ENCODE results near the gene HOXD13. TPM values are rescaled to one million over a fixed set of nuclear protein-coding genes. Genes with fewer than 3 reads are reported as not detected.

The HOXD13 gene
- total RNA-seq, 1 donor from 2014 or later = under 0.01 TPM

DNA sequence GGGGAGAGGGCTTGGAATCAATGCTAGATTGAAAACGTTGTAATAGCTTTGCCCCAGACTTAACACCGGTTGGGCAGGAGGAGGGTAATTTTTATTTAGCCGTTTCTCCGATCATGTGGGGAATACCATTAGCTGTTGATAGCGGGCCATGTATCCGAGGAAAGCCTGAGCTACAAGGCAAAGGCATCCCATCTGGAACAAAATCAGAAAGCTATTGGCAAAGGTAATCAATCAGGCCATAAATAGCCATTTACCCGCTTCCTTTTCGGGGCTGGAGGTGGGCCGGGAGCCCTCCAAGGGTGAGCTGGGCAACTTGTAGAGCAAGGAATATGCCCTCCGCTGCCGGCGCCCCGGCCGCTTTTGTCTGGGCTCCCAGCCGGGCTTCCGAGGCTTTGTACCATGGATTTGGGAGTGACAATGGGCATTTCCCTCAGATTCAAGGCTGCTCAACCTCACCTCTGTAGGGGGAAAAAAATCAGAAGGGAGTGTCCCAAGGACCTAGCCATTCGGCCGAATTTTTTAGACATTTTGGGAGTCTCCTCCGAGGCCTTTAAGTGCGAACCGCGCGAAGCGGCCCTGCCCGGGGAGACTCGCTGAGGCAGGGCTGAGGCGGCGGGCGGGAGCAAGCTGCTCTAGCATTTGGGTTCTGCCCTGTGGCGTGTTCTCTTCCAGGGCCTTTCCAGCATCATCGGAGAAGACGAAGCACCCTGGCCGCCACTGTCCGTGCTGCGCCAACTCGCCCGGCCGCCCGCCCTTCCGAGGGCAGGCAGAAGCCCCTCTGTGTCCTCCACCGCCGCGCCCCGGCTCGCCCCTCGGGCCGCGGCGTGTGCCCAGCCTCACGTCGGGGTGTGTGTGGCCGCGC is 28.9 kb downstream of the HOXD13 start:
- DNase-seq = peak; percentile 61

DNA sequence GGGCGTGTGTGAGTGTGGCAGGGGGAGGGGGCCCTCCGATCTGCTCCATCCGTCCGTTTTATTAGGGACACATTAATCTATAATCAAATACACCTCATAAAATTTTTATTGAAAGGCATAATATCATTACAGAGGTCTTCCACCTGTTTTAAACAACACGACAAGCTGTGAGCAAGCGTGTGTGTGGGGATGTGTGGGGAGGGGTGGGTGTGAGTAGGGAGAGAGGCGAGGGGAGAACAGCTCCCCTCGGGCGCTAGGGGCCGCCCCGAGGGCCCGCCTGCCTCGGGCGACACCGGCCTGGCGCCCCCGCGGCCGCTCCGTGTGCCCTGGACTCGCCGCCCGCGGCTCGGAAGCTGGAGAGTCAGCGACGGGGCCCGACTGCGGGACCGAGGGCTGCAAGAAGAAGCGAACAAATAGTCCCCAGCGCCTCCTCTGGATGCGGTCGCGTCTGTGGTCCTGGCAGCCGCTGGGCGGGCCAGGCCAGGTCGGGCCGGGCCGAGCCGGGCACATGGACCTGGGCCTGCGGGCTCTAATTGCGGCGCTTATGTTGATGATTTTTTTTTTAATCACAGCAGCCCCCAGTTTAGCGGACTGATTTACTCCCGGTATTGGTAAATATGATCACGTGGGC is 29.6 kb downstream of the HOXD13 start:
- DNase-seq = no peak

GRCh38 chr2:176122683-176123410 is 30.3 kb downstream of the HOXD13 start, which contains the start of gene HOXD9:
Gene HOXD9, plus strand, starts transcription at chr2:176122719. Its CDS starts 50 bp downstream, at chr2:176122769.
- DNase-seq = peak; percentile 93

- peak; percentile 64 for DNase-seq
Observed at GRCh38 chr2:176123411-176124109, 31.0 kb downstream of the HOXD13 start.

GRCh38 chr2:176124110-176124946 is 31.8 kb downstream of the HOXD13 start:
- DNase-seq = no peak

- peak; percentile 43 for DNase-seq
Observed at GRCh38 chr2:176124947-176125771, 32.6 kb downstream of the HOXD13 start.

GRCh38 chr2:176125772-176126054 is 33.2 kb downstream of the HOXD13 start:
- peak; percentile 60 for DNase-seq

GRCh38 chr2:176126929-176127773 is 34.6 kb downstream of the HOXD13 start:
- DNase-seq = peak; percentile 91

DNA sequence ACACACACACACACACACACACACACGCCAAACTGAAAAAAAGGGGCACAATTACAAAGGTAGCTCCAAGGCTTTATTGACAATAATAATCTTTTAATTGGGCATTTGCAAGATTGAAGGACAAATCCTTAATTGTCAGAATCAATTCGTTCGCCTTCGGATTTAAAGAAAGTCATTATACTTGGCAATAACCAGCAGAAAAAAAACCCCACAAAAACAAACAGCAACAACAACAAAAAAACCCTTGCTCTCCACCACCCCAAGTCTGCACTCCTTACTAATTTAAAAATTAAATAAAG is 35.2 kb downstream of the HOXD13 start:
- DNase-seq = no peak

- DNase-seq = peak; percentile 60
Observed at GRCh38 chr2:176128172-176128981, 35.9 kb downstream of the HOXD13 start.

GRCh38 chr2:176128982-176129796 is 36.7 kb downstream of the HOXD13 start, which contains the start of gene HOXD8:
Gene HOXD8, plus strand, starts transcription at chr2:176129705. Its CDS starts 662 bp downstream, at chr2:176130367.
- DNase-seq = peak; percentile 96

GRCh38 chr2:176129813-176130146 is 37.3 kb downstream of the HOXD13 start:
- no peak for DNase-seq

DNA sequence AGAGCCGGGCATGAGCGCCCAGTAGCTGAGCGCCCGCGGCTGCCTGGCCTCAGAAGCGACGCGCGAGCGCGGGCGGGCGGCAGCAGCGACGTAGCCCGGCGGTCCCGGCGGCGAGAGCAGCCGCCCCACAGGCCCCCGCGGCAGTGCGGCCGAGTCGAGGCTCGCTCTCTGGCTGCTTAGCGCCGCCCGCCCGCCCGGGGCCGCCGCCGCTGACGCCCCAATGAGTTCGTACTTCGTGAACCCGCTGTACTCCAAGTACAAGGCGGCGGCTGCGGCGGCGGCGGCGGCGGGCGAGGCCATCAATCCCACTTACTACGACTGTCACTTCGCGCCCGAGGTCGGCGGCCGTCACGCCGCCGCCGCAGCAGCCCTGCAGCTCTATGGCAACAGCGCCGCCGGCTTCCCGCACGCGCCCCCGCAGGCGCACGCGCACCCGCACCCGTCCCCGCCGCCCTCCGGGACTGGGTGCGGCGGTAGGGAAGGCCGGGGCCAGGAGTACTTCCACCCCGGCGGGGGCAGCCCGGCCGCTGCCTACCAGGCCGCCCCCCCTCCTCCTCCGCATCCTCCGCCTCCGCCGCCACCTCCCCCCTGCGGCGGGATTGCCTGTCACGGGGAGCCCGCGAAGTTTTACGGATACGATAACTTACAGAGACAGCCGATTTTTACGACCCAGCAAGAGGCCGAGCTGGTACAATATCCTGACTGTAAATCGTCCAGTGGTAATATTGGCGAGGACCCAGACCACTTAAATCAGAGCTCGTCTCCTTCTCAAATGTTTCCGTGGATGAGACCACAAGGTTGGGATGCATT is 37.8 kb downstream of the HOXD13 start:
- DNase-seq = peak; percentile 82

GRCh38 chr2:176130957-176131847 is 38.7 kb downstream of the HOXD13 start:
- DNase-seq = peak; percentile 40

DNA sequence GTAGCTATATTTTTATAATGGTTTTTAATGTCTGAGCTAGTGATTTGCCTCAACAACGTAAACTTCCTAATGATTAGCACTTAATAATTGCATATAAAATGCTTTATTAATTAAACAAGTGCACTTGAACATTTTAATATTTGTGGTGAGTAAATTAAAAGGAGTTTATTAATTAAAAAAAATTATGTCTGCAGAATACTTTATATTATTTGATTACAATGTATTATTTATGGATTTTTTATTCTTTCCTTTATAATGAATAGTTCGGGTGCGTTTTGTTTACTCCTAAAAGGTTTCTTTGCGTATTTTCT is 39.3 kb downstream of the HOXD13 start:
- DNase-seq = no peak
